HG03175 (cell line): ENCODE data around the gene ALK.

Experiments used
- ATAC-seq: cut with Tn5 transposase; IDR thresholded peaks from one replicate; pipeline ENCODE4 v1.9.1; 2021; ENCODE audit warnings: mild to moderate bottlenecking, moderate library complexity; ENCODE audit not compliant: unreplicated experiment

ALK gene

GRCh38 chr2:29308366-29308765 lies 613.0 kb downstream of the ALK start:
- ATAC-seq, result no peak

- no peak for ATAC-seq
Measured at GRCh38 chr2:29307519-29307918, 613.9 kb downstream of the ALK start.

- ATAC-seq, result no peak
Measured at GRCh38 chr2:29305762-29306161, 615.6 kb downstream of the ALK start.

- ATAC-seq, result no peak
Measured at GRCh38 chr2:29304399-29305060, 616.9 kb downstream of the ALK start.

- ATAC-seq, result no peak
Measured at GRCh38 chr2:29296585-29296984, 624.8 kb downstream of the ALK start.

GRCh38 chr2:29295845-29296244 lies 625.5 kb downstream of the ALK start:
- no peak for ATAC-seq

- ATAC-seq, result no peak
Measured at GRCh38 chr2:29293830-29294438, 627.5 kb downstream of the ALK start.

- no peak for ATAC-seq
Measured at GRCh38 chr2:29290293-29291047, 630.9 kb downstream of the ALK start.

GRCh38 chr2:29284671-29285070 lies 636.7 kb downstream of the ALK start:
- ATAC-seq, result no peak

GRCh38 chr2:29281916-29282247 lies 639.5 kb downstream of the ALK start:
- no peak for ATAC-seq

GRCh38 chr2:29281086-29281915 lies 640.1 kb downstream of the ALK start:
- no peak for ATAC-seq

- ATAC-seq, result no peak
Measured at GRCh38 chr2:29278966-29279365, 642.4 kb downstream of the ALK start.

- no peak for ATAC-seq
Measured at GRCh38 chr2:29276151-29276550, 645.2 kb downstream of the ALK start.

- no peak for ATAC-seq
Measured at GRCh38 chr2:29275186-29275585, 646.2 kb downstream of the ALK start.

GRCh38 chr2:29273685-29274611 lies 647.4 kb downstream of the ALK start:
- ATAC-seq, result no peak

- no peak for ATAC-seq
Measured at GRCh38 chr2:29273004-29273684, 648.2 kb downstream of the ALK start.

- no peak for ATAC-seq
Measured at GRCh38 chr2:29272311-29272710, 649.1 kb downstream of the ALK start.

GRCh38 chr2:29270701-29271121 lies 650.7 kb downstream of the ALK start:
- no peak for ATAC-seq

- ATAC-seq, result no peak
Measured at GRCh38 chr2:29269765-29270109, 651.6 kb downstream of the ALK start.
